ENCODE data around the gene DLX2. TPM values are rescaled to one million over a fixed set of nuclear protein-coding genes. Genes with fewer than 3 reads are reported as not detected.

DLX2 gene
- polyA plus RNA-seq, 1 donor from 2014 or later: 7.7 TPM

DNA sequence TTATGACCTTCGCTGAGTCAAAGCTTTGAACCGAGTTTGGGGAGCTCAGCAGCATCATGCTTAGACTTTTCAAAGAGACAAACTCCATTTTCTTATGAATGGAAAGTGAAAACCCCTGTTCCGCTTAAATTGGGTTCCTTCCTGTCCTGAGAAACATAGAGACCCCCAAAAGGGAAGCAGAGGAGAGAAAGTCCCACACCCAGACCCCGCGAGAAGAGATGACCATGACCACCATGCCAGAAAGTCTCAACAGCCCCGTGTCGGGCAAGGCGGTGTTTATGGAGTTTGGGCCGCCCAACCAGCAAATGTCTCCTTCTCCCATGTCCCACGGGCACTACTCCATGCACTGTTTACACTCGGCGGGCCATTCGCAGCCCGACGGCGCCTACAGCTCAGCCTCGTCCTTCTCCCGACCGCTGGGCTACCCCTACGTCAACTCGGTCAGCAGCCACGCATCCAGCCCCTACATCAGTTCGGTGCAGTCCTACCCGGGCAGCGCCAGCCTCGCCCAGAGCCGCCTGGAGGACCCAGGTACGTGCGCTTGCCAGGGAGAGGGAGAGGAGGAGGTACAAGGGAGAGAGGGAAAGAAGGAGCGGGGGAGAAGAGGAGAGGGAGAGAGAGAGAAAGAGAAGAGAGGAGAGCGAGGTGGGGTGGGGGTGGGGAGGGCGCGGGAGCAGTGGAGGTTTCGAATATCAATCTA, 17.1 kb downstream of the DLX2 start, which contains the start of gene DLX1:
Gene DLX1, plus strand, starts transcription at position 48 of the 700 bp plus-strand sequence. Its CDS starts 171 bp downstream, at position 219.
- H3K4me3 ChIP-seq (ENCODE audit: low read length): peak within 1 kb of the TSS; percentile 85
- H3K36me3 ChIP-seq (ENCODE audit: insufficient read depth, low read length): no peaks in the 10 kb centered on the region
- peaks cover 11% of the 10 kb centered on the region for H3F3A ChIP-seq (ENCODE audit: insufficient read depth, low read length, poor library complexity, severe bottlenecking)
- H3K9ac ChIP-seq (ENCODE audit: low read length): peak within 1 kb of the TSS; percentile 92
- H3K27ac ChIP-seq (ENCODE audit: low read length): peak within 1 kb of the TSS; percentile 93
- peak within 1 kb of the TSS; percentile 76 for H3K4me2 ChIP-seq (ENCODE audit: low read length)
- no peaks in the 10 kb centered on the region for H4K20me1 ChIP-seq (ENCODE audit: insufficient read depth)
- TF ChIP-seq POLR2AphosphoS5 (IDR thresholded peaks at IDR 0.05): no peak
- TF ChIP-seq, protein P1, sequence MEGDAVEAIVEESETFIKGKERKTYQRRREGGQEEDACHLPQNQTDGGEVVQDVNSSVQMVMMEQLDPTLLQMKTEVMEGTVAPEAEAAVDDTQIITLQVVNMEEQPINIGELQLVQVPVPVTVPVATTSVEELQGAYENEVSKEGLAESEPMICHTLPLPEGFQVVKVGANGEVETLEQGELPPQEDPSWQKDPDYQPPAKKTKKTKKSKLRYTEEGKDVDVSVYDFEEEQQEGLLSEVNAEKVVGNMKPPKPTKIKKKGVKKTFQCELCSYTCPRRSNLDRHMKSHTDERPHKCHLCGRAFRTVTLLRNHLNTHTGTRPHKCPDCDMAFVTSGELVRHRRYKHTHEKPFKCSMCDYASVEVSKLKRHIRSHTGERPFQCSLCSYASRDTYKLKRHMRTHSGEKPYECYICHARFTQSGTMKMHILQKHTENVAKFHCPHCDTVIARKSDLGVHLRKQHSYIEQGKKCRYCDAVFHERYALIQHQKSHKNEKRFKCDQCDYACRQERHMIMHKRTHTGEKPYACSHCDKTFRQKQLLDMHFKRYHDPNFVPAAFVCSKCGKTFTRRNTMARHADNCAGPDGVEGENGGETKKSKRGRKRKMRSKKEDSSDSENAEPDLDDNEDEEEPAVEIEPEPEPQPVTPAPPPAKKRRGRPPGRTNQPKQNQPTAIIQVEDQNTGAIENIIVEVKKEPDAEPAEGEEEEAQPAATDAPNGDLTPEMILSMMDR (IDR thresholded peaks at IDR 0.05; ENCODE audit: poor library complexity, severe bottlenecking): no peak
- TF ChIP-seq, protein P2, sequence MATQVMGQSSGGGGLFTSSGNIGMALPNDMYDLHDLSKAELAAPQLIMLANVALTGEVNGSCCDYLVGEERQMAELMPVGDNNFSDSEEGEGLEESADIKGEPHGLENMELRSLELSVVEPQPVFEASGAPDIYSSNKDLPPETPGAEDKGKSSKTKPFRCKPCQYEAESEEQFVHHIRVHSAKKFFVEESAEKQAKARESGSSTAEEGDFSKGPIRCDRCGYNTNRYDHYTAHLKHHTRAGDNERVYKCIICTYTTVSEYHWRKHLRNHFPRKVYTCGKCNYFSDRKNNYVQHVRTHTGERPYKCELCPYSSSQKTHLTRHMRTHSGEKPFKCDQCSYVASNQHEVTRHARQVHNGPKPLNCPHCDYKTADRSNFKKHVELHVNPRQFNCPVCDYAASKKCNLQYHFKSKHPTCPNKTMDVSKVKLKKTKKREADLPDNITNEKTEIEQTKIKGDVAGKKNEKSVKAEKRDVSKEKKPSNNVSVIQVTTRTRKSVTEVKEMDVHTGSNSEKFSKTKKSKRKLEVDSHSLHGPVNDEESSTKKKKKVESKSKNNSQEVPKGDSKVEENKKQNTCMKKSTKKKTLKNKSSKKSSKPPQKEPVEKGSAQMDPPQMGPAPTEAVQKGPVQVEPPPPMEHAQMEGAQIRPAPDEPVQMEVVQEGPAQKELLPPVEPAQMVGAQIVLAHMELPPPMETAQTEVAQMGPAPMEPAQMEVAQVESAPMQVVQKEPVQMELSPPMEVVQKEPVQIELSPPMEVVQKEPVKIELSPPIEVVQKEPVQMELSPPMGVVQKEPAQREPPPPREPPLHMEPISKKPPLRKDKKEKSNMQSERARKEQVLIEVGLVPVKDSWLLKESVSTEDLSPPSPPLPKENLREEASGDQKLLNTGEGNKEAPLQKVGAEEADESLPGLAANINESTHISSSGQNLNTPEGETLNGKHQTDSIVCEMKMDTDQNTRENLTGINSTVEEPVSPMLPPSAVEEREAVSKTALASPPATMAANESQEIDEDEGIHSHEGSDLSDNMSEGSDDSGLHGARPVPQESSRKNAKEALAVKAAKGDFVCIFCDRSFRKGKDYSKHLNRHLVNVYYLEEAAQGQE (IDR thresholded peaks at IDR 0.05; ENCODE audit: borderline replicate concordance): peak; percentile 9
- no peak for TF ChIP-seq SMC3 (conservative IDR thresholded peaks at IDR 0.05; ENCODE audit: poor library complexity)
- peak; percentile 51 for TF ChIP-seq MXI1 (conservative IDR thresholded peaks at IDR 0.05; ENCODE audit: poor library complexity, severe bottlenecking)
- H3K9me3 ChIP-seq (ENCODE audit: low read length): no peaks in the 10 kb centered on the region
- H3K27me3 ChIP-seq (ENCODE audit: insufficient read depth, low read depth, low read length): peaks cover 36% of the 10 kb centered on the region
- peak within 1 kb of the TSS; percentile 25 for H2AFZ ChIP-seq (ENCODE audit: low read depth, low read length)
- peaks cover 92% of the 10 kb centered on the region for H3K79me2 ChIP-seq (replicated peaks; ENCODE audit: insufficient read depth, low read length)
- H3K9me2 ChIP-seq (ENCODE audit: insufficient read depth, low read length): no peaks in the 10 kb centered on the region

DNA sequence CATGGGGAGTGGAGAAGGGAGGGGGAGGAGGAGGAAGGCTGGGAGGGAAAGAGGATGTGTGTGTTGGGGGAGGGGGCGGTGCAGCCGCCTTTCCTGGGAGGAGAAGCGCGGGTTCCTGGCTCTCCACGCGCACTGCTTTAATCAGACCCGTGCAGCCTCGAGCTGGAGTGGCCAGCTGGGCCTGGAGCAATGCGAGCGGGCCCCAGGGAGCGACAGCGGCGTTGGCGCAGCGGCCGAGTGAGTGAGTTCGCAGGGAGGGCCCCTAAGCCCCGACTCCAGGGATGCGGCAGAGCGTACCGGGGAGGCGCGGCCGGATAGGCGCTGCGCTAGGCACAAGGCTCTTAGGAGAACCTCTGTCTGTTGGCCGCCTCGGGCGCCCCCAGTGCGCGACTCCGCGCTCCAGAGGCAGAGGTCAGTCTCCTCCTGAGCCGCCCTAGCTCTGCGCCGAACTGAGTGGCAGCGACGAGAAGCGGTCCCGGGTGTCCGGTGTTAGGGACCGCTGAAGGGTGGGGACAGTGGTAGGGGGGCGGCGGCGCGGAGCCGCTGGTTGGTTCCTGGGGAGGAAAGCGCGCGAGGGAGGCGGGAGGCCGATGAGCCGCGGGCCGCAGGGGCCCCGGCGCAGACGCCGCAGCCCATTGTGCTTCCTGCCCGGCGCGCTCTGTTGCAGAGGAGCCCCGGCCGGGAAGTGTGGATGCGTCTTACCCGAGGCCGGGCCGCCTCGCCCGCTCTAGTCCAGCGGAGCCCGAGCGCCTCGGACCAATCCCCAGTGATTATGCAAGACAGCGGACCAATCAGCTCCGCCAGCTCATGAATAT, 17.8 kb downstream of the DLX2 start:
- H3K27ac ChIP-seq (ENCODE audit: low read length): peak overlapping the region; percentile 93

More for the DNA sequence above, 17.8 kb downstream of the DLX2 start:
- Histone ChIP-seq H3K4me2 (ENCODE audit: low read length) (peak overlapping the region; percentile 60), H4K20me1 (ENCODE audit: insufficient read depth) (no peaks in the 10 kb centered on the region), H3F3A (ENCODE audit: insufficient read depth, low read length, poor library complexity, severe bottlenecking) (peaks cover 11% of the 10 kb centered on the region), H3K27me3 (ENCODE audit: insufficient read depth, low read depth, low read length) (peaks cover 44% of the 10 kb centered on the region), H2AFZ (ENCODE audit: low read depth, low read length) (peak overlapping the region; percentile 25), H3K36me3 (ENCODE audit: insufficient read depth, low read length) (no peaks in the 10 kb centered on the region), H3K4me3 (ENCODE audit: low read length) (peak overlapping the region; percentile 85), H3K9me2 (ENCODE audit: insufficient read depth, low read length) (no peaks in the 10 kb centered on the region), H3K9ac (ENCODE audit: low read length) (peak overlapping the region; percentile 92), H3K9me3 (ENCODE audit: low read length) (peaks cover 4% of the 10 kb centered on the region), H3K79me2 (replicated peaks; ENCODE audit: insufficient read depth, low read length) (peaks cover 91% of the 10 kb centered on the region)
- TF ChIP-seq TAF1 (IDR thresholded peaks at IDR 0.05; ENCODE audit: low read depth) (peak; percentile 32), SMC3 (conservative IDR thresholded peaks at IDR 0.05; ENCODE audit: poor library complexity) (peak; percentile 41), EZH2 (IDR thresholded peaks at IDR 0.05; ENCODE audit: borderline replicate concordance, insufficient read depth, low read length, poor library complexity, severe bottlenecking) (no peak), RAD21 (conservative IDR thresholded peaks at IDR 0.05) (no peak), MXI1 (conservative IDR thresholded peaks at IDR 0.05; ENCODE audit: poor library complexity, severe bottlenecking) (peak; percentile 36), POLR2AphosphoS5 (IDR thresholded peaks at IDR 0.05) (peak; percentile 81), EP300 (conservative IDR thresholded peaks at IDR 0.05; ENCODE audit: poor library complexity, severe bottlenecking) (peak; percentile 8)
- TF ChIP-seq, protein P1 (IDR thresholded peaks at IDR 0.05; ENCODE audit: poor library complexity, severe bottlenecking): no peak
- TF ChIP-seq, protein P2 (IDR thresholded peaks at IDR 0.05; ENCODE audit: borderline replicate concordance): peak; percentile 79

Data from neural cell (in vitro differentiated cells).